ENCODE data around the gene FJX1.

- TF ChIP-seq CTCF (IDR thresholded peaks at IDR 0.05) (no peak), ZBTB21 (CRISPR knock-in tag; IDR thresholded peaks at IDR 0.05; ENCODE audit: borderline replicate concordance) (no peak), ZBTB43 (CRISPR knock-in tag; IDR thresholded peaks at IDR 0.05) (no peak), GTF2I (CRISPR knock-in tag; conservative IDR thresholded peaks at IDR 0.05) (no peak), NR3C1 (CRISPR knock-in tag; conservative IDR thresholded peaks at IDR 0.05; ENCODE audit: low read depth) (no peak), NFE2L1 (CRISPR knock-in tag; IDR thresholded peaks at IDR 0.05) (no peak), PRDM15 (CRISPR knock-in tag; IDR thresholded peaks at IDR 0.05) (no peak), MAX (CRISPR knock-in tag; IDR thresholded peaks at IDR 0.05) (no peak), NR2C2 (CRISPR knock-in tag; IDR thresholded peaks at IDR 0.05) (no peak), ATF2 (CRISPR knock-in tag; IDR thresholded peaks at IDR 0.05; ENCODE audit: borderline replicate concordance, low read depth) (no peak)
Measured at GRCh38 chr11:35579557-35580396, 38.5 kb upstream of the FJX1 start.
